Nephron (organoid): ENCODE results near the gene CLMN.

ENCODE experiments used
- H3K27ac Mint-ChIP-seq, 3 experiments: 2 replicates each; pipeline ENCODE4 v1.8.0; 2020; ENCODE audit warnings: mixed read lengths in 3 of 3, mild to moderate bottlenecking in 2 of 3, moderate library complexity in 1 of 3
- H3K27me3 Mint-ChIP-seq: 2 replicates; pipeline ENCODE4 v1.8.0; 2021; ENCODE audit warnings: low read depth, mild to moderate bottlenecking, moderate library complexity, mixed read lengths
- H3K36me3 Mint-ChIP-seq: 2 replicates; pipeline ENCODE4 v1.8.0; 2020; ENCODE audit warnings: low read depth, mixed read lengths
- H3K4me1 Mint-ChIP-seq: 2 replicates; pipeline ENCODE4 v1.8.0; 2020; ENCODE audit warnings: mixed read lengths
- H3K4me3 Mint-ChIP-seq, 3 experiments: 2 replicates each; pipeline ENCODE4 v1.8.0; 2020; ENCODE audit warnings: mild to moderate bottlenecking in 3 of 3, mixed read lengths in 3 of 3, moderate library complexity in 2 of 3
- H3K9me3 Mint-ChIP-seq: 2 replicates; pipeline ENCODE4 v1.8.0; 2020; ENCODE audit warnings: mixed read lengths
- TF ChIP-seq, protein P1 (sequence below), 3 experiments: fragments of 200-600 bp; sonication (generic); IDR thresholded peaks; one replicate each; pipeline ENCODE4 v1.5.0; 2021; ENCODE audit warnings: antibody characterized with exemption in 3 of 3; ENCODE audit not compliant: unreplicated experiment in 3 of 3

The CLMN gene

DNA sequence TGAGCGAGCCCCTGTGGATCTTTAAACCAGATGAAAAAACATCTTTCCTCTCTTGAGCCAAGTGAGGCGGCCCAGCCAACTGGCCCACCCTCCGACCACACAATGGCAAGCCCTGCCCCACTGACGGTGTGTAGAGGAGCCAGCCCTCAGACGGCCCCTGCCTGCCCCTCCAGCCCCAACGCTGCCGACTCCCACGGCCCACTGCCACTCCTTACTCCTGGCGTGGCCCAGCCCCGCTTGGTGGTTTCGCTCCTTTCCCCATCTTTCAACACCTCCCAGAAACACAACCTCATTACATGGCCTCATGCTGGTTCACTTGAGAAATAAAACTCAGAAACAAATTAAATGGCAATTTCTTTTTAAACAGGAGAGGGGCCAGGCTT is 81.8 kb downstream of the CLMN start:
- peaks cover 7% of the 10 kb centered on the region for H3K27me3 Mint-ChIP-seq
- H3K27ac Mint-ChIP-seq = peak overlapping the region; percentile 59 to 90 (median 84)
- peaks cover 61% of the 10 kb centered on the region for H3K4me1 Mint-ChIP-seq
- TF ChIP-seq, protein P1, sequence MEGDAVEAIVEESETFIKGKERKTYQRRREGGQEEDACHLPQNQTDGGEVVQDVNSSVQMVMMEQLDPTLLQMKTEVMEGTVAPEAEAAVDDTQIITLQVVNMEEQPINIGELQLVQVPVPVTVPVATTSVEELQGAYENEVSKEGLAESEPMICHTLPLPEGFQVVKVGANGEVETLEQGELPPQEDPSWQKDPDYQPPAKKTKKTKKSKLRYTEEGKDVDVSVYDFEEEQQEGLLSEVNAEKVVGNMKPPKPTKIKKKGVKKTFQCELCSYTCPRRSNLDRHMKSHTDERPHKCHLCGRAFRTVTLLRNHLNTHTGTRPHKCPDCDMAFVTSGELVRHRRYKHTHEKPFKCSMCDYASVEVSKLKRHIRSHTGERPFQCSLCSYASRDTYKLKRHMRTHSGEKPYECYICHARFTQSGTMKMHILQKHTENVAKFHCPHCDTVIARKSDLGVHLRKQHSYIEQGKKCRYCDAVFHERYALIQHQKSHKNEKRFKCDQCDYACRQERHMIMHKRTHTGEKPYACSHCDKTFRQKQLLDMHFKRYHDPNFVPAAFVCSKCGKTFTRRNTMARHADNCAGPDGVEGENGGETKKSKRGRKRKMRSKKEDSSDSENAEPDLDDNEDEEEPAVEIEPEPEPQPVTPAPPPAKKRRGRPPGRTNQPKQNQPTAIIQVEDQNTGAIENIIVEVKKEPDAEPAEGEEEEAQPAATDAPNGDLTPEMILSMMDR (IDR thresholded peaks at IDR 0.05; ENCODE audit: unreplicated experiment in 3 of 3) = no peak
- no peaks in the 10 kb centered on the region for H3K36me3 Mint-ChIP-seq
- peak overlapping the region in 2 of 3 experiments; percentile 9 to 33 for H3K4me3 Mint-ChIP-seq
- H3K9me3 Mint-ChIP-seq = no peaks in the 10 kb centered on the region

DNA sequence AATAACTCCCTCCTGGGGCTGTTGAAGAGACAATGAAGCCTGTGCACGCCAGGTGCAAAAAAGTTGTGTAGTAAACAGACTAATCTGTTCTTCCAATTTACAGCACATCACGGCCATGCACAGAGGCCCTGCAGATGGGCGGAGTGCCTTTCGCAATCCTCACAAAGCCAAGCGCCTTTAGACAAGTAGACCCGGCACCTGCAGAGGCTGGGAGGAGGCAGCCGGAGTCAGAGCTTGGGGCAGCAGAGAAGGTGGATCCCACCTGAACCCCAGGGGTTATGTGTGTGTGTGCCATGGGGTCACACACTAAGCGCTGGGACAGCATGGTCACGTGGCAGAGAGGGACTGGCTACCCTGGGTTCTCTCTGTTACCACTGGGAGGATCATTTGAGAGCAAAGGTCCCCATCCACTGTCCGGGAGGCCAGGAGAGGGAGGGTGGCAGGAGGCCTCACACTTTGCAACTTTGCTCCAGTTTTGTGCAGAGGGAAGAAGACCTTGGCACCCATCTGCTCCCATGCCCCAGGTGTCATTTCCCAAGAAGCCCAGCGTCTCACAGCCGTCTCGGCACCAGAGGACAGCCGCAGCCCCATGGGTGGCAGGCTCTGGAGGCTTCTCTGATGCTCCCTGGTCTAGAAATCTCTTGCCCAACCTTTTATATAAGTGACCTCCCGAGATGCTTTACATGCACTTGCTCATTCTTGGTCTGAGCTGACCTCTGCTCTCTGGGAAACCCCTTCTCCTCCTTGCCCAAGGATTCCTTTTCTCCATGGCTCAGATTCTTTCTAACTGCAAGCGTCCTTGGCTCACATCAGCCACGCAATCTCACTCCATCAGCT is 82.4 kb downstream of the CLMN start:
- Mint-ChIP-seq H3K4me3 (peak overlapping the region in 2 of 3 experiments; percentile 9 to 33), H3K27ac (peak overlapping the region; percentile 59 to 90 (median 84))
- TF ChIP-seq, protein P1 (IDR thresholded peaks at IDR 0.05; ENCODE audit: unreplicated experiment in 3 of 3) = no peak

DNA sequence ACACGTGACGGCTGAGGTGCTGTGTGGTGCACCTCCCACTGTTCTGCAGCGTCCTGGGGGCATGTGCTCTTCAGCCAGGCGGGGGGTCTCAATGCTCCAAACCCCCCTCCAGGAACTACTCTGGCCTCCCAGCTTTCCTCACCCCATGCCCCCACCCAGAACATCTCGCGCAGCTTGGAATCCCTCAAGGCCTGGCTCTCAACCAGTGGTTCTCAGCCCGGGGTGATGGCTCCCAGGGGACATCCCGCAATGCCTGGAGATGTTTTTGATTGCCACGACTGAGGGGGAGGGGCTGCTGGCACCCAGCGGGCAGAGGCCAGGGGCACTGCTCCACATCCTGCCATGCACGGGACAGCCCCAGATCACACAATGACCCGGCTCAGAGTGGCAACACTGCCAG is 83.5 kb downstream of the CLMN start:
- TF ChIP-seq, protein P1 (IDR thresholded peaks at IDR 0.05; ENCODE audit: unreplicated experiment in 3 of 3) = no peak
- H3K4me1 Mint-ChIP-seq = peaks cover 70% of the 10 kb centered on the region
- no peak overlapping the region for H3K27ac Mint-ChIP-seq
- H3K27me3 Mint-ChIP-seq = peaks cover 7% of the 10 kb centered on the region
- no peak overlapping the region for H3K4me3 Mint-ChIP-seq
- H3K36me3 Mint-ChIP-seq = no peaks in the 10 kb centered on the region
- H3K9me3 Mint-ChIP-seq = no peaks in the 10 kb centered on the region

More for the DNA sequence above, 82.4 kb downstream of the CLMN start:
- Mint-ChIP-seq H3K9me3 (no peaks in the 10 kb centered on the region), H3K36me3 (no peaks in the 10 kb centered on the region), H3K27me3 (peaks cover 7% of the 10 kb centered on the region), H3K4me1 (peaks cover 65% of the 10 kb centered on the region)

DNA sequence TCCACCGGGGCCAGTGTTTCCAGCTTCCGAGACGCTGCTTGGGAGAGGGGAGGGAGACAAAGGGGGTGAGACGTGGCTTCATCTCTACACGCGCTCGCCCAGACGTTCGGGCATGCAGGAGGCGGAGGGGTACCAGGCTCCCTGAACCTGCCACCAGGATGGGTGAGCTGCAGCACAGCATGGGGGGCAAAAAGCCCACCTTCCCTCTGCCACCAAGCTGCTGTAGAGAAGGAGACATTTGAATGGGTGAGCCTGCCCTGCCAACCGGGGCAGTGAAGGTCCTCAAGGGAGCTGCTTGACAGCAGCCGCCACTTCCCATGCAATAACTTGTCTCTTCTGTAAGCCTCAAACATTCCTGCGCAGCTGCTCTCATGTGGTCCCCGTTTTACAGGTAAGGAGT is 83.9 kb downstream of the CLMN start:
- H3K36me3 Mint-ChIP-seq = no peaks in the 10 kb centered on the region
- no peaks in the 10 kb centered on the region for H3K9me3 Mint-ChIP-seq
- H3K4me3 Mint-ChIP-seq = no peak overlapping the region
- TF ChIP-seq, protein P1 (IDR thresholded peaks at IDR 0.05; ENCODE audit: unreplicated experiment in 3 of 3) = no peak
- peaks cover 65% of the 10 kb centered on the region for H3K4me1 Mint-ChIP-seq
- H3K27me3 Mint-ChIP-seq = peaks cover 7% of the 10 kb centered on the region
- peak overlapping the region in 1 of 3 experiments; percentile 40 for H3K27ac Mint-ChIP-seq

DNA sequence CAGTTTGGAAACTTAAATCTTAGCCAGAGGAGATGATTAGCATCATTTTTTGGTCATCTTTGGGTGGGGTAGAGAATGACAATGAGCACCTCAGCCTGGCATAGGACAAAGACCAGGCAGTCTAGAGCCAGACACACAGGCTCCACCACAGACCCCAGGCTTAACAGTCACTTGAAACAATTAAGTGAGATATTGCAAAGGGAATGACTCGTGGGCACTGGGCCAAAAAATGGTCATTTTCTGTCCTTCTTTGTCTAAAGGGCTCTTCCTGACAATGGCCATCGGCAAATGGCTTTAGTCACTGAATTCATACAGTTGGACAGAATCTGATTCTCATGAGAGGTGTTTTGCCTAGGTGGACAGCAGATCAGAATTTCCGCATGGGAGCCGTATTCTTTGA is 84.4 kb downstream of the CLMN start:
- no peaks in the 10 kb centered on the region for H3K36me3 Mint-ChIP-seq
- H3K4me1 Mint-ChIP-seq = peaks cover 66% of the 10 kb centered on the region
- TF ChIP-seq, protein P1 (IDR thresholded peaks at IDR 0.05; ENCODE audit: unreplicated experiment in 3 of 3) = no peak
- H3K4me3 Mint-ChIP-seq = no peak overlapping the region
- H3K27ac Mint-ChIP-seq = peak overlapping the region in 2 of 3 experiments; percentile 47 to 72
- peaks cover 9% of the 10 kb centered on the region for H3K27me3 Mint-ChIP-seq
- H3K9me3 Mint-ChIP-seq = no peaks in the 10 kb centered on the region

DNA sequence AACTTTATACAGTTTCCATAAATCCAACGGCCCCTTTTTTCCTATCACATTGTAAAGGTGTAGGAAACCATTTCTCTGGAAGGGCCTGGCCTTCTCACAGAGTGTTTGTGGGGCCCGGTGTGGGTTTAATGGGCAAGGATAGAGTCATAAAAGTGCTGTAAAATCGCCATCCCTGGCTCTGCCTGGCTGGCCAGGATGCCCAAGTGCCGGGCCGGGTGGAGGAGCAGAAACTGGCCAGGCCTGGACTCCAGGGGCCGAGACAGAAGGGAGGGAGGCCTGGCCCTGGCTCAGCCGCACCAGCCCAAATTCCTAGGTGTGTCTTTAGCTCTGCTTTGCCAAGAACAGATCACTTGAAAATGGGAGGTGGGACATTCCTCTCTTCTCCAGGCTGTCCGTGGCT is 85.3 kb downstream of the CLMN start:
- Mint-ChIP-seq H3K36me3 (no peaks in the 10 kb centered on the region), H3K27ac (peak overlapping the region; percentile 18 to 72 (median 47)), H3K4me1 (peaks cover 68% of the 10 kb centered on the region), H3K9me3 (no peaks in the 10 kb centered on the region), H3K4me3 (no peak overlapping the region), H3K27me3 (peaks cover 16% of the 10 kb centered on the region)
- TF ChIP-seq, protein P1 (IDR thresholded peaks at IDR 0.05; ENCODE audit: unreplicated experiment in 3 of 3) = no peak
